ENCODE data around the gene POLA1. TPM values are rescaled to one million over a fixed set of nuclear protein-coding genes. Genes with fewer than 3 reads are reported as not detected.

The POLA1 gene
- total and polyA plus RNA-seq, 2 of the 4 experiments (the other 2 are of a cell fraction) = 4.0 to 15.1 TPM

- 40% methylated on average over 1 of the region's 4 CpGs; no CpG with 5 or more reads in 1 of the 2 experiments for WGBS, 2 experiments (ENCODE audit: extremely low coverage in 2 of 2, insufficient read length in 1 of 2)
- BruUV-seq (replicated peaks) = no TSS peak
- ATAC-seq (ENCODE audit: low read depth) (no peak), DNase-seq (no peak)
- Histone ChIP-seq H3K23ac (ENCODE audit: low read depth, low read length) (no peak overlapping the region), H3K27me3 (ENCODE audit: control insufficient read depth, insufficient read depth, low read length) (peaks cover 1% of the 10 kb centered on the region), H2BK20ac (ENCODE audit: low read depth, low read length) (no peak overlapping the region), H3K9me1 (ENCODE audit: insufficient read depth, low read length) (no peaks in the 10 kb centered on the region), H2AFZ (replicated peaks; ENCODE audit: low read length, poor library complexity) (no peak overlapping the region), H4K91ac (ENCODE audit: insufficient read depth, low read depth, low read length) (no peak overlapping the region), H3K4ac (ENCODE audit: low read depth, low read length) (no peak overlapping the region), H3K9me3 (ENCODE audit: control insufficient read depth, insufficient read depth, low read length) (no peaks in the 10 kb centered on the region), H2BK15ac (ENCODE audit: low read depth, low read length) (no peak overlapping the region), H3K36me3 (ENCODE audit: control insufficient read depth, insufficient read depth, low read length) (no peaks in the 10 kb centered on the region), H3K79me1 (ENCODE audit: low read depth in 1 of 2, low read length in 2 of 2) (no peaks in the 10 kb centered on the region), H2AK9ac (replicated peaks; ENCODE audit: low read depth, low read length, poor library complexity) (no peak overlapping the region), H3K27ac (ENCODE audit: insufficient read depth, low read length) (no peak overlapping the region), H3K4me2 (ENCODE audit: low read depth, low read length) (no peak overlapping the region), H2AK5ac (ENCODE audit: low read depth, low read length) (no peak overlapping the region), H3K14ac (replicated peaks; ENCODE audit: low read depth, low read length) (no peak overlapping the region), H3K18ac (ENCODE audit: low read depth, low read length) (no peak overlapping the region), H2BK120ac (ENCODE audit: low read depth, low read length) (no peak overlapping the region), H2BK5ac (ENCODE audit: low read depth, low read length, poor library complexity, severe bottlenecking) (no peak overlapping the region), H4K8ac (ENCODE audit: low read depth in 2 of 2, low read length in 2 of 2) (no peak overlapping the region), H3K56ac (ENCODE audit: extremely low read depth, insufficient read depth, low read length) (no peak overlapping the region), H3K9ac (ENCODE audit: low read depth, low read length) (no peak overlapping the region), H4K20me1 (ENCODE audit: insufficient read depth, low read length) (no peaks in the 10 kb centered on the region), H4K5ac (ENCODE audit: low read depth, low read length) (no peak overlapping the region), H3K4me3 (ENCODE audit: insufficient read depth, low read depth, low read length) (no peak overlapping the region), H3K4me1 (ENCODE audit: control insufficient read depth, insufficient read depth, low read length) (no peaks in the 10 kb centered on the region)
- intact Hi-C loops (cut with micrococcal nuclease) (no loop called here), in situ Hi-C loops (cut with MboI; ENCODE audit: low sequenced_read_pairs) (no loop called here), dilution Hi-C loops (cut with HindIII; ENCODE audit: low sequenced_read_pairs, unreplicated experiment) (no loop called here)
- ChIA-PET CTCF (no interaction called here), POLR2A (ENCODE audit: unreplicated experiment) (no interaction called here)
- no peak for TF ChIP-seq POLR2A (IDR thresholded peaks at IDR 0.05; ENCODE audit: low read depth, low read length)
Observed at GRCh38 chrX:24662352-24662751, 31.4 kb upstream of the POLA1 start.

All from IMR-90 (cell line).